ENCODE results near the gene ADGRG3. TPM values are rescaled to one million over a fixed set of nuclear protein-coding genes. Genes with fewer than 3 reads are reported as not detected.
A peak's percentile ranks its signal among the peaks of the same experiment; 100 is the strongest.

The ADGRG3 gene
- total RNA-seq, 1 experiment from 2014 or later, result not detected

DNA sequence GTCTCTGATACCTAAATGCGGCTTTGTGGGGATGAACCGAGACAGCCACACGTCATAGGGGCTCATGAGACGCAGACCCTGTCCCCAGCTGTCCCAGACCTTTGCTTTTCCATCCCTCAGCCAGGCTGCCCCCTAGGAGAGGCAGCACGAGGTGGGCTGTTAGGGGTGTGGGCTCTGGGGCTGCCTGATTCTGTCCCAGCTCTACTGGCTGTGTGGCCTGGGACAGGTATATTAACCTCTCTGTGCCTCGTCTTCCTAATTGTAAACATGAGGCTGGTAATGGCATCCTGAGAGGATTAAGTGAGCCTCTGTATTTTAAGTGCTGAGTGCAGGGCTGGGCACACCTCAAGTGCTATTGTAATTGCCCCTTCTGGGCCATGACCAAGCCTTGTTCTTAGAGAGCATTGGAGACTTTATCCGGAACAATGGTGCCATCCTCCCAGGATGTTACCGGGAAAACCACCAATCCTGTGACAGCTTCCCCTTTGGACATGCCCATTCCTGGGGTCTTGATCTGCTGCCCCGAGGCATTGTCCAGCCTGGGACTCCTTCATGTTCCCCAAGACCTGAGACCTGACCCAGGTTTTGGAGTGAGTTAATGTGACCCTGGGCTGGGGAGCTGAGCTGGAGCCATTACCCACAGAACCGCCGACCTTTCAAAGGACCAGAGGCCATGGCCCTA is 34.6 kb upstream of the ADGRG3 start:
- no peaks in the 10 kb centered on the region for H4K20me1 ChIP-seq (ENCODE audit: insufficient read depth)
- no peak overlapping the region for H3K4me3 ChIP-seq (replicated peaks in 1 of 2; ENCODE audit: low read depth in 1 of 2, low read length in 2 of 2)
- POLR2A ChIA-PET, result interaction anchor here (1.6 kb wide), 1 partner anchor 10 kb away, joined by 4 read pairs; no protein-coding TSS in a partner anchor
- H3K4me1 ChIP-seq (ENCODE audit: control insufficient read depth in 1 of 2, insufficient read depth in 2 of 2, low read length in 2 of 2), result peaks cover 20 to 56% of the 10 kb centered on the region in 2 experiments
- no TSS peak for BruUV-seq (replicated peaks)
- no peak overlapping the region for H2AFZ ChIP-seq (ENCODE audit: low read depth, low read length, poor library complexity, severe bottlenecking)
- ATAC-seq (no peak), DNase-seq (ENCODE audit: low read depth, low spot score) (no peak)
- peak overlapping the region; percentile 40 for H3K4me2 ChIP-seq (ENCODE audit: low read length)
- CTCF ChIA-PET, result interaction anchor here (1.5 kb wide), 1 partner anchor 12 kb away, joined by 4 read pairs; no protein-coding TSS in a partner anchor
- no peaks in the 10 kb centered on the region for H3K9me2 ChIP-seq (ENCODE audit: insufficient read depth)
- RAD21 ChIA-PET (ENCODE audit: low non-redundant PET in 1 of 2, low total read pairs in 2 of 2, uncharacterized antibody in 2 of 2, unreplicated experiment in 2 of 2), result no interaction called here
- no peak overlapping the region for H3K27ac ChIP-seq (ENCODE audit: low read depth, low read length)
- H3K9me3 ChIP-seq (ENCODE audit: control insufficient read depth in 1 of 2, insufficient read depth in 1 of 2, low read depth in 1 of 2, low read length in 2 of 2), result no peaks in the 10 kb centered on the region
- H3K9ac ChIP-seq (ENCODE audit: low read length), result 0 out of 2 replicates have a peak overlapping the region, but pooled peaks have one; percentile 9
- no peaks in the 10 kb centered on the region for H3K27me3 ChIP-seq (ENCODE audit: insufficient read depth, low read length)
- H3K79me2 ChIP-seq (ENCODE audit: insufficient read depth, low read length), result no peaks in the 10 kb centered on the region
- intact Hi-C loops (cut with micrococcal nuclease), result no loop called here
- no peak for TF ChIP-seq EZH2 (IDR thresholded peaks at IDR 0.05)
- TF ChIP-seq EGR1 (IDR thresholded peaks at IDR 0.05; ENCODE audit: low read depth), result no peak
- TF ChIP-seq POLR2A (IDR thresholded peaks at IDR 0.05; ENCODE audit: borderline replicate concordance, extremely low read depth, insufficient read depth, insufficient read length), result no peak
- no peak for TF ChIP-seq SRF (IDR thresholded peaks at IDR 0.05; ENCODE audit: low read depth)
- no peaks in the 10 kb centered on the region for H3K36me3 ChIP-seq (ENCODE audit: control insufficient read depth in 1 of 2, insufficient read depth in 2 of 2, low read length in 2 of 2)

DNA sequence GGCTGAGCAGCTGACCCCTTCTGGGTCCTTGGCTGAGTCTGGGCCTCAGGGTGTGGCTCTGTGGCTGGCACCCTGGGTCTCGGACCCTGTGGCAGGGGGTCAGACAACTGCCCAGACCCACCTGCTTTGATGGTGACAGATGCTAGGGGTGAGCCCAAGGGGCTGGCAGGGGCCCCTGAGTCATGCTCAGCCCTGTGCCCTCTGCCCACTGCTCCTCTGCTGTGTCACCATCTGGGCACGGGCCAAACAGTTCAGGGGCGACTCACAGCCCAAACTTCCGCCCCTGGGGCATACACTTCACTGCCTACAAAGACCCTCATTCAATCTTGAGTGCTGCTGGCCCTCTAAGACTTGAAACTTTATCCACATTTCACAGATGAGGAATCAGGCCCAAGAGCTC is 33.9 kb upstream of the ADGRG3 start:
- H3K9me2 ChIP-seq (ENCODE audit: insufficient read depth), result no peaks in the 10 kb centered on the region
- peak; percentile 61 for ATAC-seq
- H3K36me3 ChIP-seq (ENCODE audit: control insufficient read depth in 1 of 2, insufficient read depth in 2 of 2, low read length in 2 of 2), result no peaks in the 10 kb centered on the region
- DNase-seq (ENCODE audit: low read depth, low spot score), result no peak
- H3K27me3 ChIP-seq (ENCODE audit: insufficient read depth, low read length), result no peaks in the 10 kb centered on the region
- POLR2A ChIA-PET, result interaction anchor here (1.6 kb wide), 1 partner anchor 11 kb away, joined by 4 read pairs; no protein-coding TSS in a partner anchor
- H3K4me1 ChIP-seq (ENCODE audit: control insufficient read depth in 1 of 2, insufficient read depth in 2 of 2, low read length in 2 of 2), result peaks cover 13 to 49% of the 10 kb centered on the region in 2 experiments
- intact Hi-C loops (cut with micrococcal nuclease), result no loop called here
- H3K4me3 ChIP-seq (replicated peaks in 1 of 2; ENCODE audit: low read depth in 1 of 2, low read length in 2 of 2), result no peak overlapping the region
- no peaks in the 10 kb centered on the region for H3K79me2 ChIP-seq (ENCODE audit: insufficient read depth, low read length)
- H2AFZ ChIP-seq (ENCODE audit: low read depth, low read length, poor library complexity, severe bottlenecking), result no peak overlapping the region
- peak overlapping the region; percentile 40 for H3K4me2 ChIP-seq (ENCODE audit: low read length)
- H3K9me3 ChIP-seq (ENCODE audit: control insufficient read depth in 1 of 2, insufficient read depth in 1 of 2, low read depth in 1 of 2, low read length in 2 of 2), result no peaks in the 10 kb centered on the region
- CTCF ChIA-PET, result interaction anchor here (0.6 to 2.1 kb wide), 2 partner anchors 32 to 43 kb away, joined by 3 to 6 read pairs; no protein-coding TSS in a partner anchor
- H3K9ac ChIP-seq (ENCODE audit: low read length), result 0 out of 2 replicates have a peak overlapping the region, but pooled peaks have one; percentile 9
- H3K27ac ChIP-seq (ENCODE audit: low read depth, low read length), result 0 out of 2 replicates have a peak overlapping the region, but pooled peaks have one; percentile 2
- no TSS peak for BruUV-seq (replicated peaks)
- no peaks in the 10 kb centered on the region for H4K20me1 ChIP-seq (ENCODE audit: insufficient read depth)
- RAD21 ChIA-PET (ENCODE audit: low non-redundant PET in 1 of 2, low total read pairs in 2 of 2, uncharacterized antibody in 2 of 2, unreplicated experiment in 2 of 2), result no interaction called here
- TF ChIP-seq YY1 (IDR thresholded peaks at IDR 0.05; ENCODE audit: extremely low read depth, insufficient replicate concordance, low read depth, low read length), result no peak
- TF ChIP-seq ELF1 (IDR thresholded peaks at IDR 0.05; ENCODE audit: borderline replicate concordance, low read depth), result no peak
- TF ChIP-seq CBX3 (IDR thresholded peaks at IDR 0.05; ENCODE audit: low read depth), result no peak
- TF ChIP-seq ZNF274 (IDR thresholded peaks at IDR 0.05; ENCODE audit: low read depth, low read length), result no peak
- no peak for TF ChIP-seq EGR1 (IDR thresholded peaks at IDR 0.05; ENCODE audit: low read depth)
- no peak for TF ChIP-seq ZFX (IDR thresholded peaks at IDR 0.05)
- TF ChIP-seq, protein P1, sequence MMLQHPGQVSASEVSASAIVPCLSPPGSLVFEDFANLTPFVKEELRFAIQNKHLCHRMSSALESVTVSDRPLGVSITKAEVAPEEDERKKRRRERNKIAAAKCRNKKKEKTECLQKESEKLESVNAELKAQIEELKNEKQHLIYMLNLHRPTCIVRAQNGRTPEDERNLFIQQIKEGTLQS (IDR thresholded peaks at IDR 0.05), result no peak
- TF ChIP-seq, protein P2, sequence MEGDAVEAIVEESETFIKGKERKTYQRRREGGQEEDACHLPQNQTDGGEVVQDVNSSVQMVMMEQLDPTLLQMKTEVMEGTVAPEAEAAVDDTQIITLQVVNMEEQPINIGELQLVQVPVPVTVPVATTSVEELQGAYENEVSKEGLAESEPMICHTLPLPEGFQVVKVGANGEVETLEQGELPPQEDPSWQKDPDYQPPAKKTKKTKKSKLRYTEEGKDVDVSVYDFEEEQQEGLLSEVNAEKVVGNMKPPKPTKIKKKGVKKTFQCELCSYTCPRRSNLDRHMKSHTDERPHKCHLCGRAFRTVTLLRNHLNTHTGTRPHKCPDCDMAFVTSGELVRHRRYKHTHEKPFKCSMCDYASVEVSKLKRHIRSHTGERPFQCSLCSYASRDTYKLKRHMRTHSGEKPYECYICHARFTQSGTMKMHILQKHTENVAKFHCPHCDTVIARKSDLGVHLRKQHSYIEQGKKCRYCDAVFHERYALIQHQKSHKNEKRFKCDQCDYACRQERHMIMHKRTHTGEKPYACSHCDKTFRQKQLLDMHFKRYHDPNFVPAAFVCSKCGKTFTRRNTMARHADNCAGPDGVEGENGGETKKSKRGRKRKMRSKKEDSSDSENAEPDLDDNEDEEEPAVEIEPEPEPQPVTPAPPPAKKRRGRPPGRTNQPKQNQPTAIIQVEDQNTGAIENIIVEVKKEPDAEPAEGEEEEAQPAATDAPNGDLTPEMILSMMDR (IDR thresholded peaks at IDR 0.05 in 2 of 3, conservative IDR thresholded peaks at IDR 0.05 in 1 of 3; ENCODE audit: borderline replicate concordance in 1 of 3, insufficient read depth in 1 of 3, low read depth in 2 of 3, low read length in 2 of 3), result no peak
- TF ChIP-seq SIN3A (IDR thresholded peaks at IDR 0.05; ENCODE audit: low read depth), result no peak
- TF ChIP-seq JUND (IDR thresholded peaks at IDR 0.05), result no peak
- TF ChIP-seq, protein P3, sequence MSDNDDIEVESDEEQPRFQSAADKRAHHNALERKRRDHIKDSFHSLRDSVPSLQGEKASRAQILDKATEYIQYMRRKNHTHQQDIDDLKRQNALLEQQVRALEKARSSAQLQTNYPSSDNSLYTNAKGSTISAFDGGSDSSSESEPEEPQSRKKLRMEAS (IDR thresholded peaks at IDR 0.05), result no peak
- no peak for TF ChIP-seq EZH2 (IDR thresholded peaks at IDR 0.05)
- TF ChIP-seq RAD21 (IDR thresholded peaks at IDR 0.05; ENCODE audit: low read depth), result no peak
- TF ChIP-seq EZH2phosphoT487 (IDR thresholded peaks at IDR 0.05; ENCODE audit: borderline replicate concordance), result no peak

Data from HCT116 (cell line).